H1 (cell line): ENCODE measurements around the gene NELL1. TPM values are rescaled to one million over a fixed set of nuclear protein-coding genes. Genes with fewer than 3 reads are reported as not detected.

Experiments
- CTCF ChIA-PET: fragments of 300-600 bp; sonication (Branson Sonifier 250); formaldehyde crosslinking; loops from one replicate; lab custom pipeline; 2021; ENCODE audit not compliant: partially characterized antibody; lab: Charles Lee
- POLR2A ChIA-PET: fragments of 300-600 bp; sonication (Branson Sonifier 250); formaldehyde crosslinking; loops from one replicate; lab custom pipeline; 2021; ENCODE audit warnings: inconsistent platforms; ENCODE audit not compliant: partially characterized antibody; lab: Charles Lee
- DNase-seq, 2 experiments: peaks; one replicate each; pipeline versions ENCODE4 v3.0.0 to v3.0.0-alpha.2; 2010 to 2022; ENCODE audit warnings: low spot score in 2 of 2, low read depth in 1 of 2, mixed read lengths in 1 of 2
- FAIRE-seq: peaks from 2 replicates; lab custom pipeline; 2011; peaks lifted over from hg19 to GRCh38; lab: Jason Lieb, UNC
- H2AFZ ChIP-seq: 2 replicates; pipeline ENCODE4 v1.8.1; 2012; ENCODE audit warnings: low read length, inconsistent platforms
- H2AK5ac ChIP-seq: 2 replicates; pipeline ENCODE4 v1.6.1; 2013; ENCODE audit warnings: low read depth, low read length
- H2BK120ac ChIP-seq: replicated peaks from 2 replicates; pipeline ENCODE3; 2013; ENCODE audit warnings: low read depth, low read length, inconsistent platforms
- H2BK12ac ChIP-seq: 2 replicates; pipeline ENCODE4 v1.6.1; 2013; ENCODE audit warnings: low read depth, low read length
- H2BK15ac ChIP-seq: 2 replicates; pipeline ENCODE4 v1.6.1; 2013; ENCODE audit warnings: low read length
- H2BK20ac ChIP-seq: 2 replicates; pipeline ENCODE4 v1.6.1; 2013; ENCODE audit warnings: low read length
- H2BK5ac ChIP-seq: 2 replicates; pipeline ENCODE4 v1.6.1; 2013; ENCODE audit warnings: low read depth, low read length
- H3K14ac ChIP-seq: 2 replicates; pipeline ENCODE4 v1.6.1; 2013; ENCODE audit warnings: inconsistent platforms; ENCODE audit not compliant: insufficient read length
- H3K18ac ChIP-seq: 2 replicates; pipeline ENCODE4 v1.6.1; 2013; ENCODE audit warnings: low read length; ENCODE audit errors: extremely low read depth
- H3K23ac ChIP-seq: 2 replicates; pipeline ENCODE4 v1.6.1; 2013; ENCODE audit warnings: inconsistent platforms; ENCODE audit not compliant: insufficient read length
- H3K23me2 ChIP-seq: 2 replicates; pipeline ENCODE4 v1.6.1; 2013; ENCODE audit warnings: low read depth, low read length
- H3K27ac ChIP-seq: 2 replicates; pipeline ENCODE4 v1.6.1; 2011; ENCODE audit warnings: low read depth, low read length, inconsistent platforms
- H3K27me3 ChIP-seq, 4 experiments: replicated peaks in 1 of 4; 1 replicate in 1 of 4; 2 replicates in 3 of 4; pipeline versions ENCODE4 v1.6.1 to v1.8.1; 2011 to 2013; ENCODE audit warnings: low read length in 3 of 4, mild to moderate bottlenecking in 3 of 4, inconsistent platforms in 2 of 4, mixed read lengths in 2 of 4, moderate library complexity in 1 of 4; ENCODE audit not compliant: control insufficient read depth in 3 of 4, insufficient read depth in 3 of 4; ENCODE audit errors: extremely low read depth in 1 of 4
- H3K36me3 ChIP-seq, 4 experiments: 2 replicates each; pipeline versions ENCODE4 v1.6.1 to v1.8.1; 2011 to 2013; ENCODE audit warnings: mild to moderate bottlenecking in 4 of 4, low read length in 3 of 4, moderate library complexity in 2 of 4, control low read depth in 1 of 4, inconsistent platforms in 1 of 4; ENCODE audit not compliant: insufficient read depth in 4 of 4, control insufficient read depth in 2 of 4
- H3K4ac ChIP-seq: replicated peaks from 2 replicates; pipeline ENCODE3; 2013; ENCODE audit warnings: low read length, low read depth, mixed read lengths, inconsistent platforms; ENCODE audit not compliant: insufficient read length
- H3K4me1 ChIP-seq, 4 experiments: replicated peaks in 1 of 4; 1 replicate in 1 of 4; 2 replicates in 3 of 4; pipeline versions ENCODE4 v1.6.1 to v1.8.1; 2011 to 2013; ENCODE audit warnings: low read length in 3 of 4, inconsistent platforms in 2 of 4, mixed read lengths in 1 of 4; ENCODE audit not compliant: insufficient read depth in 4 of 4, control insufficient read depth in 3 of 4
- H3K4me2 ChIP-seq, 2 experiments: 2 replicates each; pipeline versions ENCODE4 v1.6.1 to v1.8.1; 2011 to 2013; ENCODE audit warnings: low read depth in 2 of 2, low read length in 2 of 2, control low read depth in 1 of 2, inconsistent platforms in 1 of 2, mild to moderate bottlenecking in 1 of 2; ENCODE audit not compliant: insufficient read depth in 1 of 2
- H3K4me3 ChIP-seq, 4 experiments: fragments of 200-600, 300-600 bp in 1 of 4; sonication (generic), shearing (Covaris generic), sonication (Bioruptor Twin) in 1 of 4; 2 replicates each; pipeline versions ENCODE4 v1.5.1 to v1.8.1; 2011 to 2016; ENCODE audit warnings: low read length in 4 of 4, low read depth in 3 of 4, control low read depth in 2 of 4, inconsistent platforms in 2 of 4, mild to moderate bottlenecking in 2 of 4, mixed read lengths in 1 of 4, moderate library complexity in 1 of 4; ENCODE audit not compliant: insufficient read depth in 2 of 4; ENCODE audit errors: extremely low read depth in 1 of 4
- H3K56ac ChIP-seq: replicated peaks from 2 replicates; pipeline ENCODE3; 2013; ENCODE audit warnings: low read depth, mild to moderate bottlenecking, mixed read lengths, low read length, inconsistent platforms; ENCODE audit not compliant: insufficient read length
- H3K79me1 ChIP-seq: 2 replicates; pipeline ENCODE4 v1.6.1; 2013; ENCODE audit warnings: low read depth, low read length, control low read depth
- H3K79me2 ChIP-seq, 2 experiments: 2 replicates each; pipeline versions ENCODE4 v1.6.1 to v1.8.1; 2012 to 2013; ENCODE audit warnings: low read length in 2 of 2, mild to moderate bottlenecking in 2 of 2, inconsistent platforms in 1 of 2; ENCODE audit not compliant: insufficient read depth in 2 of 2, control insufficient read depth in 1 of 2
- H3K9ac ChIP-seq, 4 experiments: replicated peaks in 1 of 4; 1 replicate in 1 of 4; 2 replicates in 3 of 4; pipeline versions ENCODE4 v1.6.1 to v1.8.1; 2011 to 2013; ENCODE audit warnings: low read depth in 3 of 4, low read length in 3 of 4, control low read depth in 2 of 4, mild to moderate bottlenecking in 2 of 4, moderate library complexity in 2 of 4, inconsistent platforms in 1 of 4; ENCODE audit errors: extremely low read depth in 1 of 4
- H3K9me3 ChIP-seq, 2 experiments: 2 replicates each; pipeline versions ENCODE4 v1.6.1 to v1.8.1; 2012 to 2013; ENCODE audit warnings: mild to moderate bottlenecking in 2 of 2, moderate library complexity in 2 of 2, control low read depth in 1 of 2, inconsistent platforms in 1 of 2, low read depth in 1 of 2, low read length in 1 of 2, mixed read lengths in 1 of 2; ENCODE audit not compliant: insufficient read depth in 2 of 2
- H4K20me1 ChIP-seq, 2 experiments: replicated peaks in 1 of 2; 2 replicates each; pipeline versions ENCODE3 to v1.8.1; 2011 to 2013; ENCODE audit warnings: inconsistent platforms in 2 of 2, low read length in 2 of 2, mild to moderate bottlenecking in 1 of 2; ENCODE audit not compliant: insufficient read depth in 2 of 2, control insufficient read depth in 1 of 2
- H4K5ac ChIP-seq: 2 replicates; pipeline ENCODE4 v1.6.1; 2013; ENCODE audit warnings: low read length, low read depth, mixed read lengths, inconsistent platforms; ENCODE audit not compliant: insufficient read length
- H4K8ac ChIP-seq: 2 replicates; pipeline ENCODE4 v1.8.0; 2013; ENCODE audit warnings: mild to moderate bottlenecking, moderate library complexity, low read length, inconsistent platforms; ENCODE audit not compliant: insufficient read depth; ENCODE audit errors: extremely low read depth
- H4K91ac ChIP-seq: replicated peaks from 2 replicates; pipeline ENCODE3; 2013; ENCODE audit warnings: low read length, mixed read lengths, inconsistent platforms; ENCODE audit not compliant: insufficient read length
- SIN3A ChIP-seq, 2 experiments: IDR thresholded peaks in 1 of 2; conservative IDR thresholded peaks in 1 of 2; 2 replicates each; pipeline ENCODE4 v1.6.1; 2011 to 2012; ENCODE audit warnings: low read length in 2 of 2, improper control_type of control experiment in 1 of 2, low read depth in 1 of 2, mild to moderate bottlenecking in 1 of 2
- SIRT6 ChIP-seq: IDR thresholded peaks from one replicate; pipeline ENCODE4 v1.7.1; 2012; ENCODE audit warnings: low read length, inconsistent platforms
- TBP ChIP-seq: IDR thresholded peaks from 2 replicates; pipeline ENCODE4 v1.6.1; 2011; ENCODE audit warnings: low read depth, low read length, improper control_type of control experiment
- polyA plus RNA-seq, 7 experiments: library from polyadenylated mRNA; depleted of rRNA in 3 of 7; stranded (reverse) in 5 of 7; unstranded in 2 of 7; fragments of >200 nt in 5 of 7; fragments of 200-250 nt in 2 of 7; gene quantifications; 1 replicate in 5 of 7; 2 replicates in 1 of 7; 4 replicates in 1 of 7; pipeline versions ENCODE4 v1.2.1 to v1.2.3, GENCODE V29; 2011 to 2013; ENCODE audit warnings: missing spikeins in 2 of 7, mixed read lengths in 2 of 7
- total RNA-seq: library from RNA; stranded (reverse); fragmentation: NEBNext Ultra II Directional; extraction: Animal tissue kit (Norgen Biotek cat#: 25700); gene quantifications from 2 replicates; pipeline ENCODE4 v1.2.1, GENCODE V29; 2021

The NELL1 gene
- total and polyA plus RNA-seq, 2 of the 8 experiments (the other 6 are each of a cell fraction or from before 2014, with no cell fraction given) = 0.21 TPM; not detected in 1

GRCh38 chr11:21470521-21470920 is 801.1 kb downstream of the NELL1 start:
- no peak overlapping the region for H3K9ac ChIP-seq
- H3K23ac ChIP-seq = no peak overlapping the region
- no peak overlapping the region for H2BK12ac ChIP-seq
- H2AK5ac ChIP-seq = no peak overlapping the region
- CTCF ChIA-PET = interaction anchor here (0.9 to 3.1 kb wide), 2 partner anchors 10 to 41 kb away, joined by 4 to 13 read pairs; no protein-coding TSS in a partner anchor
- H2BK20ac ChIP-seq = no peak overlapping the region
- H2BK5ac ChIP-seq = no peak overlapping the region
- no peaks in the 10 kb centered on the region for H3K23me2 ChIP-seq
- H3K27me3 ChIP-seq = no peaks in the 10 kb centered on the region
- no peak overlapping the region for H4K8ac ChIP-seq
- POLR2A ChIA-PET = no interaction called here
- no peak overlapping the region for H3K14ac ChIP-seq
- no peaks in the 10 kb centered on the region for H3K79me2 ChIP-seq
- FAIRE-seq = no peak
- H3K27ac ChIP-seq = no peak overlapping the region
- H3K79me1 ChIP-seq = no peaks in the 10 kb centered on the region
- H2AFZ ChIP-seq = no peak overlapping the region
- no peaks in the 10 kb centered on the region for H3K9me3 ChIP-seq
- H3K18ac ChIP-seq = no peak overlapping the region
- H3K56ac ChIP-seq = no peak overlapping the region
- TF ChIP-seq SIN3A (conservative IDR thresholded peaks at IDR 0.05 in 1 of 2, IDR thresholded peaks at IDR 0.05 in 1 of 2; ENCODE audit: low read depth in 1 of 2, low read length in 2 of 2) = no peak
- no peak for TF ChIP-seq SIRT6
- no peak for TF ChIP-seq TBP
- TF ChIP-seq, all 59 proteins: peak for 0
- Histone ChIP-seq H3K4ac (no peak overlapping the region), H4K5ac (no peak overlapping the region), H3K4me1 (peaks cover 0 to 4% (median 0%) of the 10 kb centered on the region in 4 experiments; a peak in 2 of 7 replicates), H2BK120ac (no peak overlapping the region), H3K36me3 (no peaks in the 10 kb centered on the region), H4K20me1 (no peaks in the 10 kb centered on the region), H3K4me3 (no peak overlapping the region), H4K91ac (no peak overlapping the region), H3K4me2 (no peak overlapping the region), H2BK15ac (no peak overlapping the region)
- DNase-seq = no peak
